ENCODE measurements around the gene TEAD1. TPM values are rescaled to one million over a fixed set of nuclear protein-coding genes. Genes with fewer than 3 reads are reported as not detected.

Gene TEAD1
- total and polyA plus RNA-seq, 10 of the 15 experiments (the other 5 are each of a cell fraction or from before 2014, with no cell fraction given), result 0.01 to 0.59 (median 0.04) TPM; not detected in 6

DNA sequence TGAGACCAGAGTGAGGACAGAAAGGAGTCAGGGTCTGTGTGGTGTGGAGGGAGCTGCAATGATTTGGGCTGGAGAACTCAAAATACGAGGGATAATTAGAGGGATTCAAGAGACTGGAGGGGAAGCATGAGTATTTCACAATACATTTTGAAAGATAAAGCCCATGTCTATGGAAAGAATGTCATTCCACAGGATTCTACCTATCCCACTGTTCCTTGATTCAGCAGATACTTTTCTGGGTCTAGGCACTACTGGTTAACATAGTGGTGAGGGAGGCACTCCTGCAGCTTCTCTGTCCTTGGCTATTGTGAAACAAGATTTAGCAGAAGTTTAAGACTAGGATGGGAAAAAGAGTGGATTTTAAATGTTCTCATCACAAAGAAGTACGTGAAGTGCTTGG, 262.0 kb downstream of the TEAD1 start (continued):
- TF ChIP-seq, protein P1, sequence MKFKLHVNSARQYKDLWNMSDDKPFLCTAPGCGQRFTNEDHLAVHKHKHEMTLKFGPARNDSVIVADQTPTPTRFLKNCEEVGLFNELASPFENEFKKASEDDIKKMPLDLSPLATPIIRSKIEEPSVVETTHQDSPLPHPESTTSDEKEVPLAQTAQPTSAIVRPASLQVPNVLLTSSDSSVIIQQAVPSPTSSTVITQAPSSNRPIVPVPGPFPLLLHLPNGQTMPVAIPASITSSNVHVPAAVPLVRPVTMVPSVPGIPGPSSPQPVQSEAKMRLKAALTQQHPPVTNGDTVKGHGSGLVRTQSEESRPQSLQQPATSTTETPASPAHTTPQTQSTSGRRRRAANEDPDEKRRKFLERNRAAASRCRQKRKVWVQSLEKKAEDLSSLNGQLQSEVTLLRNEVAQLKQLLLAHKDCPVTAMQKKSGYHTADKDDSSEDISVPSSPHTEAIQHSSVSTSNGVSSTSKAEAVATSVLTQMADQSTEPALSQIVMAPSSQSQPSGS (IDR thresholded peaks at IDR 0.05; ENCODE audit: low read length), result no peak

DNA sequence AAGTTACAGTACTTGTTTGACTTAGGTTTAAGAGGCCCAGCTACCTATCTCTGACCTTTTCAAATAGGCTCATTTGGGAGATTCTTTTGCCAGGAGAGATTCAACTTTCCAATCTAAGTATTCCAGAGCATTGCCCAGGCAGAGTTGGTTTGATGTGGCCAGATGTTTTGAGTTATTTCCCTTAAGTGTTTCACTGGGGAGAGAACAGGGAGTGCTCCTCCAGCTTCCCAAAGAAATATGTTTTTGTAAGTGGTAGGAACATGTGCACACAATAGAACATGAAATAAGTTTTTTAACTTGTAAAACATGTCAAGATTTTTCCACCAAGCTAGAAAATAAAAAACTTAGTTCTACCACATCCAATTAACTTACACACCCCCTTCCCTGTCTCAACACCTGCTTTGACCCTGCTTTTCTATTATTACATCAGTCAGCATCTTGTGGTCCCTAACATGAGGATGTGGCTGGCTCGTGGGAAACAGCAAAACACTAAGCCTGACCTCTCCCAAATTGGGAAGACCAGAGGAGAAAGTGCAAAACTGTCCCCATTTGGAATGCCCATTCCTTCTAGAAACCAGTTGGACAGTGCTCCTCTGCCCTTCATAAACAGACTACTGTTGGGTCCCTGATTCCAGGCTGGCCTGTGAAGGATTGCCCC, 264.5 kb downstream of the TEAD1 start:
- POLR2A ChIA-PET, result no interaction called here
- in situ Hi-C loops (cut with MboI), result no loop called here
- TF ChIP-seq, protein P2, sequence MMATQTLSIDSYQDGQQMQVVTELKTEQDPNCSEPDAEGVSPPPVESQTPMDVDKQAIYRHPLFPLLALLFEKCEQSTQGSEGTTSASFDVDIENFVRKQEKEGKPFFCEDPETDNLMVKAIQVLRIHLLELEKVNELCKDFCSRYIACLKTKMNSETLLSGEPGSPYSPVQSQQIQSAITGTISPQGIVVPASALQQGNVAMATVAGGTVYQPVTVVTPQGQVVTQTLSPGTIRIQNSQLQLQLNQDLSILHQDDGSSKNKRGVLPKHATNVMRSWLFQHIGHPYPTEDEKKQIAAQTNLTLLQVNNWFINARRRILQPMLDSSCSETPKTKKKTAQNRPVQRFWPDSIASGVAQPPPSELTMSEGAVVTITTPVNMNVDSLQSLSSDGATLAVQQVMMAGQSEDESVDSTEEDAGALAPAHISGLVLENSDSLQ (IDR thresholded peaks at IDR 0.05), result no peak
- no peak for TF ChIP-seq ATF7 (IDR thresholded peaks at IDR 0.05; ENCODE audit: low read depth)
- no peak for TF ChIP-seq CBFB (IDR thresholded peaks at IDR 0.05; ENCODE audit: low read depth)
- TF ChIP-seq, protein P3, sequence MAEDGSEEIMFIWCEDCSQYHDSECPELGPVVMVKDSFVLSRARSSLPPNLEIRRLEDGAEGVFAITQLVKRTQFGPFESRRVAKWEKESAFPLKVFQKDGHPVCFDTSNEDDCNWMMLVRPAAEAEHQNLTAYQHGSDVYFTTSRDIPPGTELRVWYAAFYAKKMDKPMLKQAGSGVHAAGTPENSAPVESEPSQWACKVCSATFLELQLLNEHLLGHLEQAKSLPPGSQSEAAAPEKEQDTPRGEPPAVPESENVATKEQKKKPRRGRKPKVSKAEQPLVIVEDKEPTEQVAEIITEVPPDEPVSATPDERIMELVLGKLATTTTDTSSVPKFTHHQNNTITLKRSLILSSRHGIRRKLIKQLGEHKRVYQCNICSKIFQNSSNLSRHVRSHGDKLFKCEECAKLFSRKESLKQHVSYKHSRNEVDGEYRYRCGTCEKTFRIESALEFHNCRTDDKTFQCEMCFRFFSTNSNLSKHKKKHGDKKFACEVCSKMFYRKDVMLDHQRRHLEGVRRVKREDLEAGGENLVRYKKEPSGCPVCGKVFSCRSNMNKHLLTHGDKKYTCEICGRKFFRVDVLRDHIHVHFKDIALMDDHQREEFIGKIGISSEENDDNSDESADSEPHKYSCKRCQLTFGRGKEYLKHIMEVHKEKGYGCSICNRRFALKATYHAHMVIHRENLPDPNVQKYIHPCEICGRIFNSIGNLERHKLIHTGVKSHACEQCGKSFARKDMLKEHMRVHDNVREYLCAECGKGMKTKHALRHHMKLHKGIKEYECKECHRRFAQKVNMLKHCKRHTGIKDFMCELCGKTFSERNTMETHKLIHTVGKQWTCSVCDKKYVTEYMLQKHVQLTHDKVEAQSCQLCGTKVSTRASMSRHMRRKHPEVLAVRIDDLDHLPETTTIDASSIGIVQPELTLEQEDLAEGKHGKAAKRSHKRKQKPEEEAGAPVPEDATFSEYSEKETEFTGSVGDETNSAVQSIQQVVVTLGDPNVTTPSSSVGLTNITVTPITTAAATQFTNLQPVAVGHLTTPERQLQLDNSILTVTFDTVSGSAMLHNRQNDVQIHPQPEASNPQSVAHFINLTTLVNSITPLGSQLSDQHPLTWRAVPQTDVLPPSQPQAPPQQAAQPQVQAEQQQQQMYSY (CRISPR knock-in tag; IDR thresholded peaks at IDR 0.05), result no peak
- TF ChIP-seq, protein P4, sequence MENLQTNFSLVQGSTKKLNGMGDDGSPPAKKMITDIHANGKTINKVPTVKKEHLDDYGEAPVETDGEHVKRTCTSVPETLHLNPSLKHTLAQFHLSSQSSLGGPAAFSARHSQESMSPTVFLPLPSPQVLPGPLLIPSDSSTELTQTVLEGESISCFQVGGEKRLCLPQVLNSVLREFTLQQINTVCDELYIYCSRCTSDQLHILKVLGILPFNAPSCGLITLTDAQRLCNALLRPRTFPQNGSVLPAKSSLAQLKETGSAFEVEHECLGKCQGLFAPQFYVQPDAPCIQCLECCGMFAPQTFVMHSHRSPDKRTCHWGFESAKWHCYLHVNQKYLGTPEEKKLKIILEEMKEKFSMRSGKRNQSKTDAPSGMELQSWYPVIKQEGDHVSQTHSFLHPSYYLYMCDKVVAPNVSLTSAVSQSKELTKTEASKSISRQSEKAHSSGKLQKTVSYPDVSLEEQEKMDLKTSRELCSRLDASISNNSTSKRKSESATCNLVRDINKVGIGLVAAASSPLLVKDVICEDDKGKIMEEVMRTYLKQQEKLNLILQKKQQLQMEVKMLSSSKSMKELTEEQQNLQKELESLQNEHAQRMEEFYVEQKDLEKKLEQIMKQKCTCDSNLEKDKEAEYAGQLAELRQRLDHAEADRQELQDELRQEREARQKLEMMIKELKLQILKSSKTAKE (IDR thresholded peaks at IDR 0.05; ENCODE audit: low read depth, poor library complexity, severe bottlenecking), result no peak
- TF ChIP-seq BHLHE40 (IDR thresholded peaks at IDR 0.05; ENCODE audit: borderline replicate concordance in 1 of 2, low read depth in 2 of 2, low read length in 1 of 2), result no peak
- no peak for TF ChIP-seq HDAC6 (IDR thresholded peaks at IDR 0.05; ENCODE audit: unreplicated experiment)
- no peak for TF ChIP-seq MTA2 (IDR thresholded peaks at IDR 0.05; ENCODE audit: low read depth)
- TF ChIP-seq NR2C1 (IDR thresholded peaks at IDR 0.05), result no peak

More for the DNA sequence above, 264.5 kb downstream of the TEAD1 start:
- Histone ChIP-seq H3K9ac (ENCODE audit: control insufficient read depth, insufficient read depth, low read length) (no peak overlapping the region), H4K20me1 (ENCODE audit: control insufficient read depth, insufficient read depth) (no peaks in the 10 kb centered on the region), H3K27me3 (replicated peaks in 1 of 2; ENCODE audit: control insufficient read depth in 2 of 2, insufficient read depth in 2 of 2, low read length in 1 of 2) (no peaks in the 10 kb centered on the region), H3K9me3 (replicated peaks; ENCODE audit: control insufficient read depth, insufficient read depth, low read length) (no peaks in the 10 kb centered on the region), H3K4me2 (ENCODE audit: control insufficient read depth, insufficient read depth) (no peak overlapping the region), H3K36me3 (ENCODE audit: control insufficient read depth in 2 of 2, insufficient read depth in 2 of 2, low read length in 1 of 2) (no peaks in the 10 kb centered on the region), H3K79me2 (ENCODE audit: control insufficient read depth, insufficient read depth, low read length) (no peaks in the 10 kb centered on the region), H3K27ac (ENCODE audit: control insufficient read depth, insufficient read depth) (no peak overlapping the region), H3K4me3 (no peak overlapping the region), H2AFZ (ENCODE audit: control insufficient read depth, low read depth, low read length) (no peak overlapping the region), H3K4me1 (ENCODE audit: control insufficient read depth, insufficient read depth, low read length) (no peaks in the 10 kb centered on the region)
- 0% methylated on average over 1 of the region's 1 CpG for WGBS (ENCODE audit: insufficient coverage, insufficient replicate concordance, low lambda C conversion rate, missing lambda C conversion rate)
- ChIA-PET RAD21 (ENCODE audit: unreplicated experiment) (no interaction called here), CTCF (no interaction called here), SMC1A (ENCODE audit: uncharacterized antibody, unreplicated experiment) (no interaction called here)
- FAIRE-seq (no peak), DNase-seq (ENCODE audit: low read depth, low spot score) (no peak), ATAC-seq (no peak)
- BruUV-seq (replicated peaks), result no TSS peak
- intact Hi-C loops (cut with micrococcal nuclease; ENCODE audit: unreplicated experiment), result no loop called here
